SKM-1 treated with dmso at 0.1 percent for 144 hours (cell line): ENCODE data around the gene MDM2.
"Not testable (repeated sequence)": the region's sequence is repeated elsewhere in the genome, so short reads cannot be mapped to it uniquely, and the experiment has no call there.

Experiments used
- DNase-seq: peaks from one replicate; lab custom pipeline; 2025; ENCODE audit not compliant: unreplicated experiment; lab: John Stamatoyannopoulos, UW

Gene MDM2

GRCh38 chr12:68805592-68806120, 2.3 kb upstream of the MDM2 start:
- DNase-seq, result no peak

GRCh38 chr12:68806488-68807237, 1.3 kb upstream of the MDM2 start:
- no peak for DNase-seq

- DNase-seq, result not testable (repeated sequence)
These were observed 752 bp upstream of the MDM2 start for GRCh38 chr12:68807274-68807575.

- peak; percentile 47 for DNase-seq
These were observed 612 bp downstream of the MDM2 start for GRCh38 chr12:68808388-68809189.

GRCh38 chr12:68809190-68810026, 1.4 kb downstream of the MDM2 start:
- DNase-seq, result no peak

- not testable (repeated sequence) for DNase-seq
These were observed 2.0 kb downstream of the MDM2 start for GRCh38 chr12:68810027-68810389.

GRCh38 chr12:68811573-68811972, 3.6 kb downstream of the MDM2 start:
- not testable (repeated sequence) for DNase-seq

GRCh38 chr12:68812553-68813241, 4.7 kb downstream of the MDM2 start:
- DNase-seq, result no peak

- DNase-seq, result no peak
These were observed 5.2 kb downstream of the MDM2 start for GRCh38 chr12:68813242-68813593.

- no peak for DNase-seq
These were observed 6.7 kb downstream of the MDM2 start for GRCh38 chr12:68814490-68815231.

- DNase-seq, result no peak
These were observed 7.4 kb downstream of the MDM2 start for GRCh38 chr12:68815232-68815927.

- no peak for DNase-seq
These were observed 8.2 kb downstream of the MDM2 start for GRCh38 chr12:68815928-68816800.

GRCh38 chr12:68819481-68819880, 11.5 kb downstream of the MDM2 start:
- DNase-seq, result not testable (repeated sequence)

- no peak for DNase-seq
These were observed 13.6 kb downstream of the MDM2 start for GRCh38 chr12:68821357-68822188.

GRCh38 chr12:68823696-68824095, 15.7 kb downstream of the MDM2 start:
- DNase-seq, result no peak

GRCh38 chr12:68824131-68824530, 16.2 kb downstream of the MDM2 start:
- DNase-seq, result no peak

GRCh38 chr12:68824597-68825250, 16.7 kb downstream of the MDM2 start:
- no peak for DNase-seq
